Vagina (tissue), 2 donors: ENCODE data around the gene TYMS. TPM values are rescaled to one million over a fixed set of nuclear protein-coding genes. Genes with fewer than 3 reads are reported as not detected.
"Not testable (repeated sequence)": the region's sequence is repeated elsewhere in the genome, so short reads cannot be mapped to it uniquely, and the experiment has no call there.

Experiments used
- DNase-seq, 2 donors: peaks; one replicate each; pipeline ENCODE4 v3.0.0-alpha.2; 2017; ENCODE audit errors: extremely low spot score in 2 of 2
- H3K27ac ChIP-seq: fragments of 200-600 bp; sonication (generic); one replicate; pipeline ENCODE4 v1.5.1; 2019
- H3K27me3 ChIP-seq: fragments of 200-600 bp; sonication (generic); one replicate; pipeline ENCODE4 v1.5.1; 2019
- H3K36me3 ChIP-seq, 2 donors: fragments of 200-600 bp; sonication (generic); one replicate each; pipeline ENCODE4 v1.5.1; 2017 to 2019
- H3K4me1 ChIP-seq: fragments of 200-600 bp; sonication (generic); one replicate; pipeline ENCODE4 v1.5.1; 2019
- H3K4me3 ChIP-seq, 2 donors: fragments of 200-600 bp; sonication (generic); 1 replicate in 1 of 2; 2 replicates in 1 of 2; pipeline ENCODE4 v1.5.1; 2016 to 2019
- H3K9me3 ChIP-seq: fragments of 200-600 bp; sonication (generic); one replicate; pipeline ENCODE4 v1.5.1; 2019
- CTCF ChIP-seq, 3 experiments: fragments of 450-650 bp in 2 of 3; fragments of 200-600 bp in 1 of 3; sonication (generic) in 1 of 3; IDR thresholded peaks; one replicate each; pipeline ENCODE4 v1.5.1; 2017 to 2019; ENCODE audit warnings: antibody characterized with exemption in 3 of 3, mild to moderate bottlenecking in 2 of 3, moderate library complexity in 2 of 3
- POLR2A ChIP-seq, 2 donors: fragments of 450-650 bp; IDR thresholded peaks; one replicate each; pipeline ENCODE4 v1.6.1; 2017; ENCODE audit warnings: antibody characterized with exemption in 2 of 2, mild to moderate bottlenecking in 2 of 2, moderate library complexity in 2 of 2
- POLR2AphosphoS5 ChIP-seq, 2 donors: sonication (generic); formaldehyde crosslinking; IDR thresholded peaks; one replicate each; pipeline ENCODE4 v1.9.0; 2017; ENCODE audit warnings: antibody characterized with exemption in 2 of 2, mild to moderate bottlenecking in 2 of 2, low read depth in 1 of 2; ENCODE audit not compliant: insufficient read depth in 1 of 2
- intact Hi-C: fragments of 100-400 bp; cut with DNase I; formaldehyde crosslinking; loops from one replicate; pipeline ENCODE4 v1.15.1; 2023
- total RNA-seq: library from RNA; depleted of rRNA; stranded (reverse); fragments of >200 nt; gene quantifications from one replicate; pipeline ENCODE4 v1.2.3, GENCODE V29; 2016

TYMS gene
- total RNA-seq, 1 donor from 2014 or later, result 11.3 TPM

GRCh38 chr18:678482-679182, 21.2 kb downstream of the TYMS start:
- Histone ChIP-seq H3K36me3 (peaks cover 0 to 57% of the 10 kb centered on the region in 2 donors), H3K9me3 (no peaks in the 10 kb centered on the region), H3K27me3 (no peaks in the 10 kb centered on the region), H3K27ac (no peak overlapping the region), H3K4me1 (no peaks in the 10 kb centered on the region), H3K4me3 (no peak overlapping the region)
- TF ChIP-seq POLR2AphosphoS5 (IDR thresholded peaks at IDR 0.05; ENCODE audit: insufficient read depth in 1 of 2, low read depth in 1 of 2), result no peak
- TF ChIP-seq POLR2A (IDR thresholded peaks at IDR 0.05), result no peak
- TF ChIP-seq CTCF (IDR thresholded peaks at IDR 0.05), result no peak
- intact Hi-C loops, result no loop called here
- no peak for DNase-seq

- Histone ChIP-seq H3K36me3 (peaks cover 0 to 52% of the 10 kb centered on the region in 2 donors), H3K27me3 (no peaks in the 10 kb centered on the region), H3K4me3 (no peak overlapping the region), H3K27ac (no peak overlapping the region), H3K4me1 (no peaks in the 10 kb centered on the region), H3K9me3 (no peaks in the 10 kb centered on the region)
- DNase-seq, result no peak
- intact Hi-C loops, result no loop called here
- TF ChIP-seq POLR2A (IDR thresholded peaks at IDR 0.05) (no peak), POLR2AphosphoS5 (IDR thresholded peaks at IDR 0.05; ENCODE audit: insufficient read depth in 1 of 2, low read depth in 1 of 2) (no peak), CTCF (IDR thresholded peaks at IDR 0.05) (no peak)
These were observed 22.1 kb downstream of the TYMS start for GRCh38 chr18:679516-679915.

GRCh38 chr18:680392-680791, 22.9 kb downstream of the TYMS start:
- Histone ChIP-seq H3K4me3 (no peak overlapping the region), H3K36me3 (peaks cover 0 to 47% of the 10 kb centered on the region in 2 donors), H3K4me1 (no peaks in the 10 kb centered on the region), H3K27ac (no peak overlapping the region), H3K27me3 (no peaks in the 10 kb centered on the region), H3K9me3 (no peaks in the 10 kb centered on the region)
- DNase-seq, result no peak
- no peak for TF ChIP-seq CTCF (IDR thresholded peaks at IDR 0.05)
- TF ChIP-seq POLR2A (IDR thresholded peaks at IDR 0.05), result no peak
- no peak for TF ChIP-seq POLR2AphosphoS5 (IDR thresholded peaks at IDR 0.05; ENCODE audit: insufficient read depth in 1 of 2, low read depth in 1 of 2)
- intact Hi-C loops, result no loop called here

- H3K4me1 ChIP-seq, result no peaks in the 10 kb centered on the region
- no peak for DNase-seq
- H3K9me3 ChIP-seq, result no peaks in the 10 kb centered on the region
- no peaks in the 10 kb centered on the region for H3K27me3 ChIP-seq
- no peak overlapping the region for H3K4me3 ChIP-seq
- H3K36me3 ChIP-seq, result peaks cover 0 to 36% of the 10 kb centered on the region in 2 donors
- intact Hi-C loops, result no loop called here
- TF ChIP-seq POLR2AphosphoS5 (IDR thresholded peaks at IDR 0.05; ENCODE audit: insufficient read depth in 1 of 2, low read depth in 1 of 2), result no peak
- no peak overlapping the region for H3K27ac ChIP-seq
These were observed 24.5 kb downstream of the TYMS start for GRCh38 chr18:681985-682384.

GRCh38 chr18:682416-682815, 25.0 kb downstream of the TYMS start:
- H3K27ac ChIP-seq, DNase-seq, H3K4me1 ChIP-seq, intact Hi-C loops, H3K9me3 ChIP-seq, H3K4me3 ChIP-seq, H3K27me3 ChIP-seq: not testable (repeated sequence)
- peaks cover 0 to 36% of the 10 kb centered on the region in 2 donors for H3K36me3 ChIP-seq

GRCh38 chr18:682833-683232, 25.4 kb downstream of the TYMS start:
- Histone ChIP-seq H3K4me1 (no peaks in the 10 kb centered on the region), H3K27ac (no peak overlapping the region)

More at GRCh38 chr18:682833-683232, 25.4 kb downstream of the TYMS start:
- Histone ChIP-seq H3K27me3 (no peaks in the 10 kb centered on the region), H3K36me3 (peaks cover 0 to 33% of the 10 kb centered on the region in 2 donors), H3K4me3 (no peak overlapping the region), H3K9me3 (no peaks in the 10 kb centered on the region)
- intact Hi-C loops, result no loop called here
- TF ChIP-seq CTCF (IDR thresholded peaks at IDR 0.05) (no peak), POLR2AphosphoS5 (IDR thresholded peaks at IDR 0.05; ENCODE audit: insufficient read depth in 1 of 2, low read depth in 1 of 2) (no peak), POLR2A (IDR thresholded peaks at IDR 0.05) (no peak)
- no peak for DNase-seq
